Heart left ventricle (tissue), 16 donors: ENCODE measurements around the gene TNNT1. TPM values are rescaled to one million over a fixed set of nuclear protein-coding genes. Genes with fewer than 3 reads are reported as not detected.

Source experiments
- ATAC-seq, 4 donors: fragments of 200-7000 bp; cut with Tn5 transposase; one replicate each; pipeline ENCODE4 v1.9.1; 2020 to 2022; ENCODE audit warnings: moderate library complexity in 4 of 4, mild to moderate bottlenecking in 3 of 4, moderate number of reproducible peaks in 1 of 4
- DNase-seq, 5 donors: peaks; one replicate each; pipeline ENCODE4 v3.0.0-alpha.2; 2020
- H3K27ac ChIP-seq, 12 donors: fragments of 200-600 bp; sonication (generic) in 4 of 12; one replicate each; pipeline versions ENCODE4 v1.5.0 to v1.8.0; 2016 to 2022; ENCODE audit warnings: mild to moderate bottlenecking in 2 of 12
- H3K27me3 ChIP-seq, 9 donors: fragments of 200-600 bp; sonication (generic) in 2 of 9; one replicate each; pipeline versions ENCODE4 v1.5.1 to v1.8.0; 2016 to 2022; ENCODE audit warnings: mild to moderate bottlenecking in 3 of 9
- H3K36me3 ChIP-seq, 9 donors: fragments of 200-600 bp; sonication (generic) in 2 of 9; one replicate each; pipeline versions ENCODE4 v1.5.0 to v1.8.0; 2018 to 2022; ENCODE audit warnings: mild to moderate bottlenecking in 2 of 9
- H3K4me1 ChIP-seq, 12 donors: fragments of 200-600 bp; sonication (generic) in 4 of 12; one replicate each; pipeline versions ENCODE4 v1.5.0 to v1.8.0; 2016 to 2022; ENCODE audit warnings: mild to moderate bottlenecking in 3 of 12
- H3K4me3 ChIP-seq, 12 donors: fragments of 200-600 bp; sonication (generic) in 4 of 12; one replicate each; pipeline versions ENCODE4 v1.5.0 to v1.8.0; 2017 to 2022; ENCODE audit warnings: mild to moderate bottlenecking in 9 of 12, moderate library complexity in 4 of 12
- H3K9me3 ChIP-seq, 12 donors: fragments of 200-600 bp; sonication (generic) in 4 of 12; one replicate each; pipeline versions ENCODE4 v1.5.0 to v1.8.0; 2016 to 2022; ENCODE audit warnings: mild to moderate bottlenecking in 1 of 12
- POLR2A ChIP-seq, 2 donors: fragments of 450-650 bp; IDR thresholded peaks; one replicate each; pipeline ENCODE4 v1.6.1; 2017; ENCODE audit warnings: antibody characterized with exemption in 2 of 2, mild to moderate bottlenecking in 2 of 2, moderate library complexity in 2 of 2
- WGBS, 4 donors: extraction: QIAGEN DNeasy Blood & Tissue Kit in 2 of 4; methylation state at CpG; one replicate each; pipeline versions ENCODE4 v1.1.5 to v1.1.7; 2013 to 2018; 5-methylcytosine and 5-hydroxymethylcytosine counted together
- intact Hi-C, 10 donors: fragments of 100-400 bp; cut with DNase I; formaldehyde crosslinking; loops; one replicate each; pipeline versions ENCODE4 v1.11.1 to v1.14.2; 2022
- polyA plus RNA-seq, 2 donors: library from polyadenylated mRNA; stranded (reverse); fragments of 200-250 nt; gene quantifications; one replicate each; pipeline ENCODE4 v1.2.3, GENCODE V29; 2013
- total RNA-seq, 9 donors: library from RNA; depleted of rRNA in 2 of 9; stranded (reverse); fragments of >200 nt in 2 of 9; fragmentation: NEBNext Ultra II Directional in 3 of 9; extraction: Animal tissue kit (Norgen Biotek cat#: 25700) in 3 of 9; gene quantifications; one replicate each; pipeline versions ENCODE4 v1.1.0 to v1.2.4, GENCODE V29; 2016 to 2023
- TF ChIP-seq, protein P1 (sequence below), 12 donors: fragments of 200-600 bp; sonication (generic) in 4 of 12; IDR thresholded peaks; one replicate each; pipeline versions ENCODE4 v1.5.0 to v1.8.0; 2018 to 2022; ENCODE audit warnings: antibody characterized with exemption in 12 of 12, mild to moderate bottlenecking in 5 of 12
- donor health status: ischemic (EF 13 %, LVEDD 7.1; RV severe dilation, severe dysfunction).
- donor health status: healthy with polysubstance abuse.
- donor health status: DM: no; HTN: yes; CAD: no.
- donor health status: DM: no; HTN: no; CAD: no.
- donor health status: ischemic (EF 25% LVEDD 6.9; RV normal size, moderate dysfunction).
- donor health status: ischemic (EF 25% LVEDD 5.7; RV mildly dilated, moderate dysfunction).
- donor health status: healthy.
- donor health status: DM: yes; HTN: yes; CAD: no.
- donor health status: ischemic (EF 35%, LVEDD 5.7; RV mildly dilated, moderate dysfunction).
- donor health status: nonischemic (EF 11% LVEDD 7.7; RV severe dilation, severe dysfunction).
- donor health status: DM: yes; HTN: yes; CAD: no.
- donor health status: PGD.
- donor health status: ischemic (EF 29% LVEDD 5.4; RV normal size, mild dysfunction).
- donor health status: nonischemic (EF 23%, LVEDD 6.1; RV moderate dilation, normal function).

TNNT1 gene
- total and polyA plus RNA-seq, 11 donors, result 18.7 to 264 (median 58.6) TPM

DNA sequence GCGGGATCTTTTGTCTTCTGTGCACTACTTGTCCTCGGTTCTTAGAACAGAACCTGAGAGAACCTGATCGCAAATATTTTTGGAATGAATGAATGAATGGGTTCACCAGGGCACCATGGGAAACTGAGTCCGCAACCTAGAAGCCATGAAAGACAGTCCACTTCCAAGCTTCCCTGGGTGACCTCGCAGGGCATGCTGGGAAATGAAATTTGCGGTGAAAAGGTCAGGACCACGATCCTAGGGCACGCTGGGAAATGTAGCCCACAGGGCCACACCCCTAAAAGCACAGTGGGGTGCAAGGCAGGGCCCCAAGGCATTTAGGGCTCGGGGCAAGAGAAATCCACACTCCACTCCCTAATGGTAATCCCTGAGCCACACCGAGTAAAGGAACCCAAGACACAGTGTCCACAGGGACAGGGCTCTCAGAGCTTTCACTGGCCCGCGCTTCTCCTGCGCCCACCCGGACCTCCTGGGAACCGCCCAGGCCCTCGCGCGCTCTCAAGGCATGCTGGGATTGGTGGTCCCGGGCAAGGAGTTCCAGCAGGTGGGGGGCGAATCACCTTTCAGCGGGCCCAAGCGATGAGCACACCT, 30.5 kb downstream of the TNNT1 start:
- Histone ChIP-seq H3K27me3 (no peaks in the 10 kb centered on the region), H3K4me3 (peak overlapping the region; percentile 56 to 98 (median 88))
- 18 to 23% (median 20%) methylated on average over 13 to 22 of the region's 22 CpGs for WGBS, 4 donors

DNA sequence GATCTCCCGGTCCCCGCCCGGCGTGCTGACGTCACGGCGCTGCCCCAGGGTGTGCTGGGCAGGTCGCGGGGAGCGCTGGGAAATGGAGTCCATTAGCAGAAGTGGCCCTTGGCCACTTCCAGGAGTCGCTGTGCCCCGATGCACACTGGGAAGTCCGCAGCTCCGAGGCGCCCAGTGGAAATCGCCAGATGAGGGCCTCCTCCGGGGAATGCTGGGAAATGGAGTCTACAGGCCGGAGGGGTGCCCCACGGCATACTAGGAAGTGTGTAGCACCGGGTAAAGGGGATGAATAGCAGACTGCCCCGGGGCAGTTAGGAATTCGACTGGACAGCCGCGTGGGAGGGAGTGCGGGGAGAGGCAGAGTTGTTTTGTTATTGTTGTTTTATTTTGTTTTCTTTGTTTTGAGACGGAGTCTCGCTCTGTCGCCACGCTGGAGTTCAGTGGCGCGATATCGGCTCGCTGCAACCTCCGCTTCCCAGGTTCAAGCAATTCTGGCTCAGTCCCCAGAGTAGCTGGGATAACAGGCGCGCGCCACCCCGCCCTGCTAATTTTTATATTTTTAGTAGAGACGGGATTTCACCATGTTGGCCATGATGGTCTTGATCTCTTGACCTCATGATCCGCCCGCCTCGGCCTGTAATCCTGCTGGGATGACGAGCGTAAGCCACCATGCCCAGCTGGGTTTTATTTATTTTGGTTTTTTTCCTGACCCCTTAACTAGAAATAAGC, 31.2 kb downstream of the TNNT1 start:
- peak; percentile 80 to 86 (median 84) for ATAC-seq
- Histone ChIP-seq H3K9me3 (no peaks in the 10 kb centered on the region), H3K4me3 (peak overlapping the region; percentile 56 to 98 (median 88)), H3K4me1 (peaks cover 5 to 50% (median 36%) of the 10 kb centered on the region in 12 donors), H3K27me3 (no peaks in the 10 kb centered on the region), H3K36me3 (peaks cover 0 to under 1% (median 0%) of the 10 kb centered on the region in 9 donors), H3K27ac (peak overlapping the region; percentile 76 to 98 (median 92))
- intact Hi-C loops, result loop anchor here in 1 of 10 donors (2.0 to 5.0 kb wide), 2 partner anchors 39 to 55 kb away; partner anchors contain the start of genes RDH13 and TNNI3
- WGBS, 4 donors, result 0 to 2% (median 1%) methylated on average over 32 to 44 of the region's 44 CpGs
- peak in 1 of 2 donors; percentile 68 for TF ChIP-seq POLR2A (IDR thresholded peaks at IDR 0.05)
- TF ChIP-seq, protein P1, sequence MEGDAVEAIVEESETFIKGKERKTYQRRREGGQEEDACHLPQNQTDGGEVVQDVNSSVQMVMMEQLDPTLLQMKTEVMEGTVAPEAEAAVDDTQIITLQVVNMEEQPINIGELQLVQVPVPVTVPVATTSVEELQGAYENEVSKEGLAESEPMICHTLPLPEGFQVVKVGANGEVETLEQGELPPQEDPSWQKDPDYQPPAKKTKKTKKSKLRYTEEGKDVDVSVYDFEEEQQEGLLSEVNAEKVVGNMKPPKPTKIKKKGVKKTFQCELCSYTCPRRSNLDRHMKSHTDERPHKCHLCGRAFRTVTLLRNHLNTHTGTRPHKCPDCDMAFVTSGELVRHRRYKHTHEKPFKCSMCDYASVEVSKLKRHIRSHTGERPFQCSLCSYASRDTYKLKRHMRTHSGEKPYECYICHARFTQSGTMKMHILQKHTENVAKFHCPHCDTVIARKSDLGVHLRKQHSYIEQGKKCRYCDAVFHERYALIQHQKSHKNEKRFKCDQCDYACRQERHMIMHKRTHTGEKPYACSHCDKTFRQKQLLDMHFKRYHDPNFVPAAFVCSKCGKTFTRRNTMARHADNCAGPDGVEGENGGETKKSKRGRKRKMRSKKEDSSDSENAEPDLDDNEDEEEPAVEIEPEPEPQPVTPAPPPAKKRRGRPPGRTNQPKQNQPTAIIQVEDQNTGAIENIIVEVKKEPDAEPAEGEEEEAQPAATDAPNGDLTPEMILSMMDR (IDR thresholded peaks at IDR 0.05), result peak in 1 of 12 donors; percentile 19
- DNase-seq, result peak; percentile 99 to 100 (median 99)

More for the DNA sequence above, 30.5 kb downstream of the TNNT1 start:
- Histone ChIP-seq H3K36me3 (no peaks in the 10 kb centered on the region), H3K4me1 (peaks cover 5 to 43% (median 29%) of the 10 kb centered on the region in 12 donors), H3K27ac (peak overlapping the region; percentile 74 to 97 (median 88)), H3K9me3 (no peaks in the 10 kb centered on the region)
- TF ChIP-seq, protein P1 (IDR thresholded peaks at IDR 0.05), result no peak
- TF ChIP-seq POLR2A (IDR thresholded peaks at IDR 0.05), result peak in 1 of 2 donors; percentile 7
- DNase-seq, result peak in 4 of 5 donors; percentile 57 to 84 (median 76)
- ATAC-seq, result peak; percentile 12 to 43 (median 23)
- intact Hi-C loops, result loop anchor here in 1 of 10 donors (5.0 kb wide), 1 partner anchor 39 kb away; the partner anchor contains the start of gene TNNI3

DNA sequence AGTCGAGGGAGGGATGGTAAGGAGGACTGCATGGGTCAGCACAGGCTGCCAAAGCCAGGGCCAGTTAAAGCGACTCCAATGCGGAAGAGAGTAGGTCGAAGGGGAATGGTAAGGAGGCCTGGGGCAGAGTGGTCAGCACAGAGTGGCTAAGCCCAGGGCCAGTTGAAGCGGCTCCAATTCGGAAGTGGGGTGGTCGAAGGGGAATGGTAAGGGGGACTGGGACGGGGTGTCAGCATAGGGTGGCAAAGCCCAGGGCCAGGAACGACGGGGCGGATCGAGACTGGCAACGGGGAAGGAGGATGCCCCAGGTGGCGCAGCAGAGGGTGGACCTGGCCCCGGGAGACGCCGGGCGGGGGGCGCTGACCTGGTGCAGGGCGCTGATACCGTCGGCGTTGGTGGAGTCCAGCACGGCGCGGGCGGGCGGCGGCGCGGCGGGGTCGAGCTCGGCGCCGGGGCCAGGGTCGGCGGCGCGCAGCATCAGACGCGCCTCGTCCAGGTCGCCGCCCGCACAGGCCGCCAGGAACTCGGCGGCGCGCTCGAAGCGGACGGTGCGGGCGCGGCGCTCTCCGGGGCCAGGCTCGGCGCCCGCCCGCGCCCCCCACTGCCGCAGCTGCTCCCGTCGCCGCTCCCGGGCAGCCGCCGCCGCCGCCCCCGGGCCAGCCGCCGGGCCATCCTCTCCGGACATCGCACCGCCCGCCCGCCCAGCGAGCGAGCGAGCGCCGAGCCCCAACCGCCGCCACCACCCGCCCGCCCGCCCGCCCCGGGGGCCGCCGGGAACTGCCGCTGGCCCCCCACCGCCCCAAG, 31.9 kb downstream of the TNNT1 start, which contains the start of gene PPP1R12C:
Gene PPP1R12C, minus strand, starts transcription at position 779 of the 804 bp plus-strand sequence. Its CDS starts 94 bp downstream, at position 685.
- peak within 1 kb of the TSS; percentile 66 to 98 (median 90) for H3K4me3 ChIP-seq
- peaks cover 0 to 7% (median 5%) of the 10 kb centered on the region in 9 donors for H3K36me3 ChIP-seq
- peaks cover 5 to 57% (median 43%) of the 10 kb centered on the region in 12 donors for H3K4me1 ChIP-seq
- H3K27me3 ChIP-seq, result no peaks in the 10 kb centered on the region
- DNase-seq, result peak in 2 of 5 donors; percentile 46 to 56
- no peak for ATAC-seq
- TF ChIP-seq POLR2A (IDR thresholded peaks at IDR 0.05), result no peak
- TF ChIP-seq, protein P1 (IDR thresholded peaks at IDR 0.05), result no peak
- 0 to 1% (median 0%) methylated on average over 19 to 97 of the region's 97 CpGs for WGBS, 4 donors
- H3K9me3 ChIP-seq, result no peaks in the 10 kb centered on the region
- H3K27ac ChIP-seq, result peak within 1 kb of the TSS; percentile 90 to 99 (median 96)
- intact Hi-C loops, result loop anchor here in 1 of 10 donors (2.0 to 5.0 kb wide), 2 partner anchors 40 to 54 kb away; partner anchors contain the start of genes RDH13 and TNNI3
